Sigmoid colon (tissue), 3 donors: Measurements from ENCODE around the gene ABHD12B.

Experiments used
- POLR2A ChIP-seq, 2 donors: fragments of 450-650 bp; IDR thresholded peaks; one replicate each; pipeline ENCODE4 v1.6.1; 2016; ENCODE audit warnings: antibody characterized with exemption in 2 of 2, mild to moderate bottlenecking in 2 of 2, moderate library complexity in 2 of 2
- TF ChIP-seq, protein P1 (sequence below), 4 experiments: fragments of 450-650 bp in 3 of 4; fragments of 200-600 bp in 1 of 4; IDR thresholded peaks; one replicate each; pipeline ENCODE4 v1.5.1; 2016 to 2019; ENCODE audit warnings: antibody characterized with exemption in 4 of 4, mild to moderate bottlenecking in 3 of 4, moderate library complexity in 2 of 4

DNA sequence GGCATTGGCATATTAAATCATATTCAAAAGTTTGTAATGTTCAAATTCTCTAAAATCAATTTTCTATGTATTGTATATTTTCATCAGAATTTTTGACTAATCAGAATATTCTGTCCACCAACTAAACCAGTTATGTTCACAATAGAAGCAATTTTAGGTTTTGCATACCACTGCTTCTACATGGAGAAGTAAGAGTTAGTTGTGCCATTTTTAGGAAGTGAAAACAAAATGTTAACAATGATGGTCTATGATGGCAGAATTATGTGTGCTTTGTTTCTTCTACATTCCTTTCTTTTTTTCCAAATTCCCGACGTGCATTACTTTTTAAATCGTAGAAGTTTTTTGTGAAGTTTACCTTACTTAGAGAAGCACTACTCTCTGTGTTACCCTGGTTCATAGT lies 29.5 kb downstream of the ABHD12B start:
- TF ChIP-seq, protein P1, sequence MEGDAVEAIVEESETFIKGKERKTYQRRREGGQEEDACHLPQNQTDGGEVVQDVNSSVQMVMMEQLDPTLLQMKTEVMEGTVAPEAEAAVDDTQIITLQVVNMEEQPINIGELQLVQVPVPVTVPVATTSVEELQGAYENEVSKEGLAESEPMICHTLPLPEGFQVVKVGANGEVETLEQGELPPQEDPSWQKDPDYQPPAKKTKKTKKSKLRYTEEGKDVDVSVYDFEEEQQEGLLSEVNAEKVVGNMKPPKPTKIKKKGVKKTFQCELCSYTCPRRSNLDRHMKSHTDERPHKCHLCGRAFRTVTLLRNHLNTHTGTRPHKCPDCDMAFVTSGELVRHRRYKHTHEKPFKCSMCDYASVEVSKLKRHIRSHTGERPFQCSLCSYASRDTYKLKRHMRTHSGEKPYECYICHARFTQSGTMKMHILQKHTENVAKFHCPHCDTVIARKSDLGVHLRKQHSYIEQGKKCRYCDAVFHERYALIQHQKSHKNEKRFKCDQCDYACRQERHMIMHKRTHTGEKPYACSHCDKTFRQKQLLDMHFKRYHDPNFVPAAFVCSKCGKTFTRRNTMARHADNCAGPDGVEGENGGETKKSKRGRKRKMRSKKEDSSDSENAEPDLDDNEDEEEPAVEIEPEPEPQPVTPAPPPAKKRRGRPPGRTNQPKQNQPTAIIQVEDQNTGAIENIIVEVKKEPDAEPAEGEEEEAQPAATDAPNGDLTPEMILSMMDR (IDR thresholded peaks at IDR 0.05) = no peak
- TF ChIP-seq POLR2A (IDR thresholded peaks at IDR 0.05) = no peak
